CD14-positive monocyte (primary cell): ENCODE data around the gene SKIL. TPM values are rescaled to one million over a fixed set of nuclear protein-coding genes. Genes with fewer than 3 reads are reported as not detected.

Experiments used
- DNase-seq, 3 donors: peaks; one replicate each; pipeline ENCODE4 v3.0.0-alpha.2; 2011 to 2022
- H2AFZ ChIP-seq: 2 replicates; pipeline ENCODE4 v1.6.0; 2012; ENCODE audit warnings: mild to moderate bottlenecking, low read depth, low read length, inconsistent platforms; ENCODE audit not compliant: insufficient read depth, poor library complexity, severe bottlenecking
- H3K27ac ChIP-seq, 2 donors: 1 replicate in 1 of 2; 2 replicates in 1 of 2; pipeline ENCODE4 v1.5.1; 2012 to 2013; ENCODE audit warnings: low read length in 2 of 2, control low read depth in 1 of 2, inconsistent platforms in 1 of 2, low read depth in 1 of 2, mild to moderate bottlenecking in 1 of 2
- H3K27me3 ChIP-seq, 2 donors: one replicate each; pipeline versions ENCODE4 v1.6.0 to v1.6.1; 2011 to 2013; ENCODE audit warnings: low read length in 2 of 2; ENCODE audit not compliant: control insufficient read depth in 2 of 2, insufficient read depth in 2 of 2
- H3K36me3 ChIP-seq, 2 donors: replicated peaks in 1 of 2; 1 replicate in 1 of 2; 2 replicates in 1 of 2; pipeline versions ENCODE4 v1.5.1 to v1.6.1; 2012 to 2013; ENCODE audit warnings: low read length in 2 of 2, control low read depth in 1 of 2, inconsistent platforms in 1 of 2, mild to moderate bottlenecking in 1 of 2; ENCODE audit not compliant: insufficient read depth in 2 of 2, control insufficient read depth in 1 of 2
- H3K4me1 ChIP-seq, 2 donors: 1 replicate in 1 of 2; 2 replicates in 1 of 2; pipeline versions ENCODE4 v1.5.1 to v1.6.1; 2012 to 2013; ENCODE audit warnings: low read length in 2 of 2, control low read depth in 1 of 2, inconsistent platforms in 1 of 2, mild to moderate bottlenecking in 1 of 2, moderate library complexity in 1 of 2; ENCODE audit not compliant: insufficient read depth in 2 of 2, control insufficient read depth in 1 of 2
- H3K4me2 ChIP-seq: replicated peaks from 2 replicates; pipeline ENCODE3; 2012; ENCODE audit warnings: low read length, moderate library complexity, mild to moderate bottlenecking; ENCODE audit not compliant: poor library complexity, severe bottlenecking; ENCODE audit errors: extremely low read depth
- H3K4me3 ChIP-seq, 3 experiments: fragments of 200-600 bp in 1 of 3; sonication (generic) in 1 of 3; replicated peaks in 1 of 3; 1 replicate in 2 of 3; 2 replicates in 1 of 3; pipeline ENCODE4 v1.5.1; 2011 to 2013; ENCODE audit warnings: low read length in 3 of 3, mild to moderate bottlenecking in 3 of 3, control low read depth in 2 of 3, low read depth in 2 of 3, inconsistent platforms in 1 of 3, moderate library complexity in 1 of 3
- H3K79me2 ChIP-seq: 2 replicates; pipeline ENCODE4 v1.6.0; 2012; ENCODE audit warnings: mild to moderate bottlenecking, control low read depth, inconsistent platforms, low read length, moderate library complexity; ENCODE audit not compliant: insufficient read depth
- H3K9ac ChIP-seq: 2 replicates; pipeline ENCODE4 v1.6.0; 2017; ENCODE audit warnings: low read length, mild to moderate bottlenecking; ENCODE audit not compliant: insufficient read depth, poor library complexity, severe bottlenecking
- H3K9me3 ChIP-seq, 2 donors: replicated peaks in 1 of 2; 1 replicate in 1 of 2; 2 replicates in 1 of 2; pipeline versions ENCODE4 v1.5.1 to v1.6.1; 2012 to 2013; ENCODE audit warnings: low read length in 2 of 2, control low read depth in 1 of 2; ENCODE audit not compliant: control insufficient read depth in 1 of 2, insufficient read depth in 1 of 2
- H4K20me1 ChIP-seq: 2 replicates; pipeline ENCODE4 v1.6.0; 2012; ENCODE audit warnings: mild to moderate bottlenecking, low read length, control low read depth, moderate library complexity; ENCODE audit not compliant: insufficient read depth
- H3K27ac Mint-ChIP-seq, 7 donors: one replicate each; pipeline ENCODE4 v1.8.0; 2020; ENCODE audit warnings: mild to moderate bottlenecking in 7 of 7, mixed read lengths in 7 of 7, moderate library complexity in 6 of 7, inconsistent platforms in 2 of 7
- H3K27me3 Mint-ChIP-seq, 3 donors: one replicate each; pipeline ENCODE4 v1.8.0; 2021 to 2022; ENCODE audit warnings: low read depth in 3 of 3, mild to moderate bottlenecking in 3 of 3, mixed read lengths in 3 of 3, moderate library complexity in 3 of 3, inconsistent platforms in 1 of 3
- H3K36me3 Mint-ChIP-seq, 2 donors: one replicate each; pipeline ENCODE4 v1.8.0; 2020; ENCODE audit warnings: mixed read lengths in 2 of 2, inconsistent platforms in 1 of 2, mild to moderate bottlenecking in 1 of 2
- H3K4me1 Mint-ChIP-seq: one replicate; pipeline ENCODE4 v1.8.0; 2020; ENCODE audit warnings: mild to moderate bottlenecking, mixed read lengths
- H3K4me3 Mint-ChIP-seq, 2 donors: one replicate each; pipeline ENCODE4 v1.8.0; 2020; ENCODE audit warnings: mild to moderate bottlenecking in 2 of 2, mixed read lengths in 2 of 2, moderate library complexity in 1 of 2
- H3K9me3 Mint-ChIP-seq, 7 donors: one replicate each; pipeline ENCODE4 v1.8.0; 2020 to 2022; ENCODE audit warnings: mixed read lengths in 7 of 7, mild to moderate bottlenecking in 6 of 7, moderate library complexity in 6 of 7, inconsistent platforms in 2 of 7
- WGBS: methylation state at CpG from one replicate; pipeline ENCODE4 v1.1.5; 2013; ENCODE audit warnings: missing lambda C conversion rate; ENCODE audit not compliant: insufficient coverage; 5-methylcytosine and 5-hydroxymethylcytosine counted together
- intact Hi-C, 2 donors: fragments of 100-400 bp; cut with micrococcal nuclease; formaldehyde crosslinking; loops; one replicate each; pipeline versions ENCODE4 v1.15.0 to v1.15.1; 2023
- polyA plus RNA-seq, 3 donors: library from polyadenylated mRNA; depleted of rRNA in 1 of 3; unstranded in 2 of 3; stranded (reverse) in 1 of 3; fragments of 300-500 nt in 2 of 3; fragments of >200 nt in 1 of 3; fragmentation: Illumina TruSeq in 2 of 3; gene quantifications; 1 replicate in 2 of 3; 2 replicates in 1 of 3; pipeline ENCODE4 v1.2.3, GENCODE V29; 2012 to 2021
- TF ChIP-seq, protein P1 (sequence below): fragments of 200-600 bp; IDR thresholded peaks from one replicate; pipeline ENCODE4 v1.8.0; 2022; ENCODE audit warnings: antibody characterized with exemption, mild to moderate bottlenecking

SKIL gene
- polyA plus RNA-seq, 3 donors, result 7.5 to 13.4 (median 9.2) TPM

DNA sequence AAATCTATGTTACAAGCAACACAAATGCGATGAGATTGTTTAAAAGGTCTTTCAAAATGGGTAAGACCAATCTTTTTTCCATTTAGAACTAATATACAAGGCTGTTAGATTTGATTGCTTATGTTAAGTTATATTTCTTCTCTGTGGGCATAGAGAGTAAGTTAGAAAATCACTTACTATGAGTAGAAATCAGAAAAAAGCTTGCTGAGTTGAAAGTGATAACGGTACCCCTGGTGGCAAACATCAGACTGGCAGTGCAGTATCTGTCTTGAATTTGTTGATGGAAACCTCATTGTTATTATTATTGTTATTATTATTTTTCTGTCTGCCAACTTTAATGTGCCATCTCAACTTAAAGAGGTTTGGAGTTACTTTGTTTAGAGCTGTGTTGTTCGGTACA is 73.5 kb downstream of the SKIL start:
- Histone ChIP-seq H3K79me2 (no peaks in the 10 kb centered on the region), H3K9me3 (no peaks in the 10 kb centered on the region), H3K4me3 (no peak overlapping the region), H4K20me1 (no peaks in the 10 kb centered on the region), H3K27ac (no peak overlapping the region), H3K4me1 (no peaks in the 10 kb centered on the region), H3K4me2 (no peak overlapping the region), H2AFZ (no peak overlapping the region), H3K9ac (no peak overlapping the region), H3K27me3 (no peaks in the 10 kb centered on the region), H3K36me3 (no peaks in the 10 kb centered on the region)
- Mint-ChIP-seq H3K4me3 (no peak overlapping the region), H3K36me3 (no peaks in the 10 kb centered on the region), H3K27me3 (peaks cover 3 to 9% (median 7%) of the 10 kb centered on the region in 3 donors), H3K4me1 (no peaks in the 10 kb centered on the region), H3K9me3 (no peaks in the 10 kb centered on the region), H3K27ac (no peak overlapping the region)
- TF ChIP-seq, protein P1, sequence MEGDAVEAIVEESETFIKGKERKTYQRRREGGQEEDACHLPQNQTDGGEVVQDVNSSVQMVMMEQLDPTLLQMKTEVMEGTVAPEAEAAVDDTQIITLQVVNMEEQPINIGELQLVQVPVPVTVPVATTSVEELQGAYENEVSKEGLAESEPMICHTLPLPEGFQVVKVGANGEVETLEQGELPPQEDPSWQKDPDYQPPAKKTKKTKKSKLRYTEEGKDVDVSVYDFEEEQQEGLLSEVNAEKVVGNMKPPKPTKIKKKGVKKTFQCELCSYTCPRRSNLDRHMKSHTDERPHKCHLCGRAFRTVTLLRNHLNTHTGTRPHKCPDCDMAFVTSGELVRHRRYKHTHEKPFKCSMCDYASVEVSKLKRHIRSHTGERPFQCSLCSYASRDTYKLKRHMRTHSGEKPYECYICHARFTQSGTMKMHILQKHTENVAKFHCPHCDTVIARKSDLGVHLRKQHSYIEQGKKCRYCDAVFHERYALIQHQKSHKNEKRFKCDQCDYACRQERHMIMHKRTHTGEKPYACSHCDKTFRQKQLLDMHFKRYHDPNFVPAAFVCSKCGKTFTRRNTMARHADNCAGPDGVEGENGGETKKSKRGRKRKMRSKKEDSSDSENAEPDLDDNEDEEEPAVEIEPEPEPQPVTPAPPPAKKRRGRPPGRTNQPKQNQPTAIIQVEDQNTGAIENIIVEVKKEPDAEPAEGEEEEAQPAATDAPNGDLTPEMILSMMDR, result no peak
- intact Hi-C loops, result no loop called here
- WGBS, result no CpG with 5 or more reads among the region's 3 CpGs
- no peak for DNase-seq

DNA sequence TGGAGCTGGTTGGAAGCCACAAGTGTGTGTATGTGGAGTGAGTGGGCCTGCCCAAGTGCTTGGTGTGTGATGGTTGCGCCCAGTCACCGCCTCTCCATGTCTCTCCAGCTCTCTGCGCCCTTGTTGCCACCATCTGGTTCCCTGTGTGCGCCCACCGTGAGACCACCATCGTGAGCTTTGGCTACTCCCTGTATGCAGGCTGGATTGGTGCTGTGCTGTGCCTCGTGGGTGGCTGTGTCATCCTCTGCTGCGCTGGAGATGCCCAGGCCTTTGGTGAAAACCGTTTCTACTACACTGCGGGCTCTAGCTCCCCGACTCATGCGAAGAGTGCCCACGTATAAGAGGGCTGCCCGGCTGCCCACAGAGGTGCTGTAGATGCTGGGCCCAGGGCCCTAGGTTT is 74.9 kb downstream of the SKIL start:
- Histone ChIP-seq H2AFZ (no peak overlapping the region), H3K4me3 (no peak overlapping the region), H3K9ac (no peak overlapping the region), H4K20me1 (no peaks in the 10 kb centered on the region), H3K27me3 (no peaks in the 10 kb centered on the region), H3K27ac (no peak overlapping the region), H3K9me3 (no peaks in the 10 kb centered on the region), H3K4me2 (no peak overlapping the region), H3K4me1 (no peaks in the 10 kb centered on the region), H3K79me2 (no peaks in the 10 kb centered on the region), H3K36me3 (no peaks in the 10 kb centered on the region)
- 98% methylated on average over 14 of the region's 14 CpGs for WGBS
- DNase-seq, result no peak
- no peak overlapping the region for H3K27ac Mint-ChIP-seq
- H3K27me3 Mint-ChIP-seq, result peaks cover 3 to 9% (median 7%) of the 10 kb centered on the region in 3 donors
- no peaks in the 10 kb centered on the region for H3K9me3 Mint-ChIP-seq
- TF ChIP-seq, protein P1, result no peak
- no peaks in the 10 kb centered on the region for H3K36me3 Mint-ChIP-seq
- no peaks in the 10 kb centered on the region for H3K4me1 Mint-ChIP-seq
- no peak overlapping the region for H3K4me3 Mint-ChIP-seq
- intact Hi-C loops, result no loop called here
